HG02852 (cell line): ENCODE measurements around the gene PODXL2.
"Not testable (repeated sequence)": the region's sequence is repeated elsewhere in the genome, so short reads cannot be mapped to it uniquely, and the experiment has no call there.

ENCODE experiments used
- ATAC-seq: cut with Tn5 transposase; IDR thresholded peaks from one replicate; pipeline ENCODE4 v1.9.1; 2021; ENCODE audit warnings: mild to moderate bottlenecking, moderate library complexity; ENCODE audit not compliant: unreplicated experiment

The PODXL2 gene

GRCh38 chr3:127654374-127654773 lies 25.4 kb downstream of the PODXL2 start:
- ATAC-seq, result no peak

- not testable (repeated sequence) for ATAC-seq
Observed at GRCh38 chr3:127654993-127655392, 26.0 kb downstream of the PODXL2 start.

- ATAC-seq, result no peak
Observed at GRCh38 chr3:127655641-127656040, 26.7 kb downstream of the PODXL2 start.

- ATAC-seq, result no peak
Observed at GRCh38 chr3:127656906-127657305, 27.9 kb downstream of the PODXL2 start.

- no peak for ATAC-seq
Observed at GRCh38 chr3:127658234-127658633, 29.2 kb downstream of the PODXL2 start.

- ATAC-seq, result no peak
Observed at GRCh38 chr3:127660621-127661251, 31.8 kb downstream of the PODXL2 start.

DNA sequence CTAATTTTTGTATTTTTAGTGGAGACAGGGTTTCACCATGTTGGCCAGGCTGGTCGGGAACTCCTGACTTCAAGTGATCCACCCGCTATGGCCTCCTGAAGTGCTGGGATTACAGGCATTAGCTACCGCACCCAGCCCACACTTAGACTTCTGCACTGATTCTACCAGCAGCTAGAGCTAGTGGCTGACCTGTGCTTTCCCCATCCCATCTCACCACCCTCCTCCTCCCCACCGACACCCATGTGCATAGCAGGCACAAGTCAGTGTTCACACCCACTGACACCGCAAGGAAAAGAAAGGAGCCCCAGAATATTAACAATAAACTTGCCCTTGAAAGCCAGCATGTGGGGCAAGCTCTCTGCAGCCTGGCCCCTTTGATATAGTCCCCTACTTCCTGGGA lies 32.6 kb downstream of the PODXL2 start:
- ATAC-seq, result no peak

DNA sequence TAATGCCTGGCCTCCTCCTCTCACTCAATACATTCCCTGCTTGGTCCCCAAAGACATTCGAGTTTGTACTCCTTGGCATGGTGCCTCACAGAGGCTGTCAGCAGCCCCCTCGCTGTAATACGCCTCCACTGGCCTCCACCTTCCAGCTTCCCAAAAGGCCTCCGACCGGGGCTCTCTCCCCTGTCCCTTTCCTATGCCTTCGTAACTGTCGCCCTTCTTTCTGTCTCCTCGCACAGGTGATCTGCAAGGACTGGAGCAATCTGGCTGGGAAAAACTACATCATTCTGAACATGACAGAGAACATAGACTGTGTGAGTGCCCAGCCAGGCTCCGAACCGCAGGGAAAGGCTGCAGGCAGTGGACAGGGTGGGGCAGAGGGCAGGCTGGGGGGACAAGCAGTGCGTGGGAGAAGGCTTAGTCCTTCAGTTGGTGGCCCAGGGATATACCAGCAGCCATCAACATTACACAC lies 33.0 kb downstream of the PODXL2 start:
- no peak for ATAC-seq

- ATAC-seq, result no peak
Observed at GRCh38 chr3:127663151-127663550, 34.2 kb downstream of the PODXL2 start.

DNA sequence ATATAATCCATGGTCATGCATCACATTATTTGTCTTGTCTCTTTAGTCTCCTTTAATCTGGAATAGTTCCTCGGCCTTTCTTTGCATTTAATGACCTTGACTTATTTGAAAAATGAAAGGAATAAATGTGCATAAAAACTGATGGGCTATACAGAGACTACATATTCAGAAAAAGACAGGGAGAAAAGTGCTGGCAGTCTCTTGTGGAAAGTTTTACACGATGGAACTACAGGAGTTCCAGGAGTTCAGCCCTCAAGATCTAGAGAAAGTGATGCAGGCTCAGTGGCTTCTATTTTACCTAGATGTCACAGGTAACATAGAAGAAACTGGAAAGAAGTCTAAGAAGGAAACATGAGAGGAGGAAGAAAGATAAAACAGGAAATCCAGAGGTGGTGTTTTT lies 36.2 kb downstream of the PODXL2 start:
- no peak for ATAC-seq

GRCh38 chr3:127665586-127665985 lies 36.6 kb downstream of the PODXL2 start:
- ATAC-seq, result no peak

DNA sequence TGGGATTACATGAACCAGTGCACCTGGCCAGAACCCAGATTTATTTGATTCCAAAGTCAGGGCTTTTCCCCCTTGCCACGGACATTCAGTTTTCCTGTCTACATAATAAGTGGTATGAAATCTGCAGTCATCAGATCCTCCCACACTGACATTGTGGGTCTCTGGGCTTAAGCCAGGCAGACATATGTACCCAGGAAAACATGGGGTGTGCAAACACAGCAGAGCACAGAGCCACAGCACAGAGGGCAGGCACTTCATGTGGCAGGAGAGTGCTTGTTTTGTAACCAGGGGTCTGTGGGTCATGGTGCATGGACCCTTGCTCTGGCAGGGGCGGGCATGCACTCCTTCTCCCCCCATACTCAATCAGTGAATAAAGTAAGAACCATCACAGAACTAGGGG lies 37.7 kb downstream of the PODXL2 start:
- no peak for ATAC-seq

DNA sequence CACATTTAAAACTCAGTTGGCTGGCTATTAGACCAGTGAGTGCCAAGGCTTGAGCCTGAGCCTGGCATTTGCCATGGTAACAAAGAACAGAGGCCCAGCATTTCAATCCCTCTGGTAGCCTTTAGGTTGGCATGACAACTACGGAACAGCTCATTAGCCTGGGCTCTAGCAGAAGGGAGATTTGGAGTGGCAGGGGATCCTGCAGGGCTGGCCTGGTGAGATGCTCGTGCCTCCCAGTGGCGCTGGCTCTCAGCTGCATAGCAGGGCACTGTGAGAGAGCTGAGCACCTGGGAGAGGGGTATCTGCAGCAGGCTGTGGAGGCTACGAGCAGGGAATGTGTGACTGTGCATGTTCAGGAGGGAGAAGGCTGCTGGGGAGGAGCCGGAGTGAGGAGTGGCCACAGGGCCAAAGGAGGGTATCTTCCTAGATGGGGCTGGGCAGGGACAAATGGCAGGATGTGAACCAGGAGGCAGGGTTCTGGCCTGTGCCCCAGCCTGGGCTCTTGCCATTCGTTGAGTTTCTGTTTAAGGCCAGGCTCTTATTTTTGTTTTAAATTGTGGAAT lies 38.2 kb downstream of the PODXL2 start:
- ATAC-seq, result no peak

DNA sequence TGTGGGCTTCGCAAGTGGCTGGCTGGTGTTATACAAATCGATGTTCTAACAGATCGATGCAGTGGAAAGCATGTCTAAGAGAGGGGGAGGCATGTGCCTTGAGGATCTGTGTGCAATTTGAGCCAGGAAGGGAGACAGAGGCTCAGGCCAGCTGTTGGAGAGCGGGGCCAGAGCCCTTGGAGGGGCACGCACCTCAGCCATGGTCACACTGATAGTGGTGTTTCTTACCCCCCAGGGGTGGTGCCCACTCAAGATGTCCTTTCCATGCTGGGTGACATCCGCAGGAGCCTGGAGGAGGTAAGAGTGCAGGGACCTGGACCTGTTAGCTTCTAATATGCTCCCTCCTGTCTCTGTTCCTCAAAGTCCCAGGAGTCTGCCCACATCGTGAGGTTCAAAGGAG lies 39.9 kb downstream of the PODXL2 start:
- ATAC-seq, result no peak

DNA sequence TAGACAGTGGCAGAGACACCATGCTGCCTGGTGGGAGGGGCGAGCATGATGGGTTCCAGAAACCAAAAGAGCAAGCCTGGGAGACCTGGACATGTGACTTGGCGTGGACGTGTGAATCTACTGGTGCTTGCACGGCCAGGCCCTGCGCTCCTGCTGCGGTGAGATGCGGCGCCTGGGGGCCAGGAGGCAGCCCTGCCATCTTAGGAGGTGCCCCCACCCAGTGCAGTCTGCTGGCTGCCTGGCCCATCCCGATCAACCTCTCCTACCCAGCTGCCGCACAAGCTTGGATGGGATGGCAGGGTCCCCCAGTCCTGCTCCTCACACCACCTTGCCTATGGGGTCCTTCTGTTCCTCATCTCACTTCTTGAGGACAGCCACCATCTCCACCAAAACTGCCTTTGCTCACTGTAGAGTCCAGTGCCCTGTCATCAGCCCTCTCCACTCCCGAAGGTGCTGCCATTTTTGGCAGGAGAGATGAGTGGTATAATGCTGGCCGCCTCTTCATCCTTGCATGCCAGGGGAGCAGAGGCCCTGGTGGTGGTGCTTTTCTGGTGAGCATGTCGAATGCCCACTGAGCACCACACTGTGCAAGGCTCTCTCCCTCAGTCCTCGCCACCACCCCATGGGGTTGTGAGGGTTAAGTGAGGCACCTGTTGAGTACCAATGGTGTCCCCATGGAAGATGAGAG lies 40.7 kb downstream of the PODXL2 start:
- no peak for ATAC-seq

DNA sequence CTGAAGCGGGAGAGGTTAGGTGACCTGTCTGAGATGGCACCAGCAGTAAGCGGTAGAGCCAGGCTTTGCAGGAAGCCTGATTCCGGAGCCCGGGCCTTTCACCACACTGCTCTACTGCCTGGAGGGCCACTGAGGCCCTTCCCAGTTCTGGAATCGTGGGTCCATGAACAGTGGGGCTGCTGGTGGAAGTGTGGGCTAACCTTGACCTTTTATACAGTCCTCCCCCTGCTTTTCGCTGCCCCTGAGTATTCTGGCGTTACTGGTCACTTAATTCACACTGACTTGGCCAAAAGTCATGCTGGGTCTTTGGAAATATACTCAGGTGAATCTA lies 41.2 kb downstream of the PODXL2 start:
- no peak for ATAC-seq

GRCh38 chr3:127670761-127671522 lies 42.0 kb downstream of the PODXL2 start:
- ATAC-seq, result no peak

DNA sequence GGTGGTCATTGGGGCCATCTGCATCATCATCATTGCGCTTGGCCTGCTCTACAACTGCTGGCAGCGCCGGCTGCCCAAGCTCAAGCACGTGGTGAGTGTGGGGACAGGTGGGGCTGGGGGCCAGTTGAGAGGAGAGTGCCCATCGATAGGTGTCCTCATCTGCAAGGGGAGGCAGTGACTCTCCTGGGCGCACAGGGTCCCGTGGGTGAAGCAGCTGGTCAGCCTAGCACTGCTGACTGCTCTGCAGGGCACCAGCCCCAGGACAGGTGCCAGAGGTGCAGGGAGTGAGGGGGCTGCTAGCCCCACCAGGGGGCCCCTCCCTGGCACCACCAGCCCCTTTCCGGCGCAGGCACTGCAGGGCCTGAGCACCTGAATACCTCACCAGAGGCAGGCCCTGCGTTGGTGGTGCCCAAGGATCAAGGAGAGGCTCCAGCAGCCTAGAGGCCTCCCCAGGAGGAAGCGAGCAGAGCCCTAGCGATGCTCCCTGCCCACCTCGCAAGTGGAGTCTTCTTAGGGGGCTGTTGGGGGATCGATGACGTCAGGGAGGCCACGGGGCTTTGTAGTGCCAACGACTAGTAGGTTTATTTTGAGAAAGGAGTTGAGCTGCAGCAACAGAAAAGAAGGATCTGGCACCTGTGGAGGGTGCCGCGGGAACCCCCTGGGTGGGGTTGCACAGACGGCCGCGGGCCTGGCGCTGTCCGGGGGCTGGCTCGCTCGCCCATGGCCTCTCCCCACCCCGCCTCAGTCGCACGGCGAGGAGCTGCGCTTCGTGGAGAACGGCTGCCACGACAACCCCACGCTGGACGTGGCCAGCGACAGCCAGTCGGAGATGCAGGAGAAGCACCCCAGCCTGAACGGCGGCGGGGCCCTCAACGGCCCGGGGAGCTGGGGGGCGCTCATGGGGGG lies 42.8 kb downstream of the PODXL2 start:
- peak; percentile 14 for ATAC-seq

DNA sequence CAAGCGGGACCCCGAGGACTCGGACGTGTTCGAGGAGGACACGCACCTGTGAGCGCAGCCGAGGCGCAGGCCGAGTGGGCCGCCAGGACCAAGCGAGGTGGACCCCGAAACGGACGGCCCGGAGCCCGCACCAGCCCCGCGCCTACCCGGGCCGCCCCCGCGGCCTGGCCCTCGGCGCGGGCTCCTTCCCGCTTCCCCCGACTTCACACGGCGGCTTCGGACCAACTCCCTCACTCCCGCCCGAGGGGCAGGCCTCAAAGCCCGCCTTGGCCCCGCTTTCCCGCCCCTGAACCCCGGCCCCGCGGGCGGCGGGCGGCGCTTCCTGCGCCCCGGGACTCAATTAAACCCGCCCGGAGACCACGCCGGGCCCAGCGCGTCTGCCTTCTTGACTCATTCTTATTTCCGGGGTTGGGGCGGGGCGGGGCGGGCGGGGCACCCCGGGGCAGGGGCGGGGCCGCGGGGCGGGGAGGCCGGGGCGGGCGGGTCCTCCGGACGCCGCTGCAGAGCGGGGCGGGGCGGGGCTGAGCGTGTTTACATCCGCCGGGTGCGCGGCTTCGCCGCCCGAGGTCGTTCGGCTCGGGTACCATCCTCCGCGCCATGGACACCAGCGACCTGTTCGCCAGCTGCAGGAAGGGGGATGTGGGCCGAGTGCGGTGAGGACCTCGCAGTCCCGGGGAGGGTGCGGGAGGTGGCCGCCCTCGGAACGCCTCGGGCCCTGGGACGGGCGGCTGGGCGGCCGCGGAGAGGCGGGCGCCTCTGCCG lies 43.6 kb downstream of the PODXL2 start, which contains the start of gene ABTB1:
TSS of gene ABTB1 (plus strand) at position 524 of the 762 bp plus-strand sequence. CDS start at position 598, 74 bp downstream.
- ATAC-seq, result peak; percentile 80
